HCT116 (cell line): ENCODE results near the gene SLC6A3. TPM values are rescaled to one million over a fixed set of nuclear protein-coding genes. Genes with fewer than 3 reads are reported as not detected.

Experiments used
- ATAC-seq: fragments of 200-7000 bp; cut with Tn5 transposase; 2 replicates; pipeline ENCODE4 v1.9.1; 2020; ENCODE audit warnings: mild to moderate bottlenecking, moderate library complexity
- BruUV-seq: library from RNA; stranded (reverse); fragments of 400-500 nt; replicated peaks from 2 replicates; lab custom pipeline; 2021; lab: Mats Ljungman, UMichigan
- CTCF ChIA-PET: fragments of 300-600 bp; sonication (Branson Sonifier 250); formaldehyde crosslinking; loops from one replicate; lab custom pipeline; 2021; ENCODE audit warnings: antibody characterized with exemption; lab: Charles Lee
- POLR2A ChIA-PET: fragments of 300-600, 350-600 bp; sonication (Branson Sonifier 250); formaldehyde crosslinking; loops from one replicate; lab custom pipeline; 2021; ENCODE audit warnings: antibody characterized with exemption; lab: Charles Lee
- RAD21 ChIA-PET, 2 experiments: fragments of 300-600 bp; sonication (Branson Sonifier 250); formaldehyde crosslinking; loops; one replicate each; lab custom pipeline; 2023; ENCODE audit warnings: low total read pairs in 2 of 2; ENCODE audit not compliant: uncharacterized antibody in 2 of 2, unreplicated experiment in 2 of 2, low non-redundant PET in 1 of 2; lab: Charles Lee
- DNase-seq: peaks from one replicate; pipeline ENCODE4 v3.0.0-alpha.2; 2010; ENCODE audit warnings: low read depth, low spot score
- H2AFZ ChIP-seq: fragments of 200-600 bp; shearing (Covaris generic), sonication (generic); 2 replicates; pipeline ENCODE4 v1.6.1; 2017; ENCODE audit warnings: low read depth, mixed run types, mixed read lengths, antibody characterized with exemption, low read length; ENCODE audit not compliant: poor library complexity, severe bottlenecking
- H3K27ac ChIP-seq: 2 replicates; pipeline ENCODE4 v1.5.1; 2012; ENCODE audit warnings: low read depth, low read length
- H3K27me3 ChIP-seq: fragments of 200-600 bp; sonication (generic); 2 replicates; pipeline ENCODE4 v1.6.1; 2016; ENCODE audit warnings: mixed run types, low read length, mixed read lengths; ENCODE audit not compliant: insufficient read depth
- H3K36me3 ChIP-seq, 2 experiments: fragments of 200-500 bp in 1 of 2; fragments of 200-600 bp in 1 of 2; sonication (Bioruptor generic) in 1 of 2; sonication (generic) in 1 of 2; 2 replicates each; pipeline versions ENCODE4 v1.5.1 to v1.6.1; 2014 to 2016; ENCODE audit warnings: low read length in 2 of 2, inconsistent platforms in 1 of 2, mixed read lengths in 1 of 2, mixed run types in 1 of 2; ENCODE audit not compliant: insufficient read depth in 2 of 2, control insufficient read depth in 1 of 2
- H3K4me1 ChIP-seq, 2 experiments: fragments of 200-600 bp in 1 of 2; sonication (generic) in 1 of 2; 2 replicates each; pipeline versions ENCODE4 v1.5.1 to v1.6.1; 2012 to 2017; ENCODE audit warnings: low read length in 2 of 2, inconsistent platforms in 1 of 2, mild to moderate bottlenecking in 1 of 2, mixed read lengths in 1 of 2, mixed run types in 1 of 2, moderate library complexity in 1 of 2; ENCODE audit not compliant: insufficient read depth in 2 of 2, control insufficient read depth in 1 of 2
- H3K4me2 ChIP-seq: fragments of 200-600 bp; sonication (generic); 2 replicates; pipeline ENCODE4 v1.6.1; 2017; ENCODE audit warnings: mixed run types, low read length, mixed read lengths
- H3K4me3 ChIP-seq, 2 experiments: fragments of 200-600 bp in 1 of 2; sonication (generic) in 1 of 2; replicated peaks in 1 of 2; 2 replicates each; pipeline ENCODE4 v1.5.1; 2011 to 2016; ENCODE audit warnings: low read length in 2 of 2, control low read depth in 1 of 2, low read depth in 1 of 2, mild to moderate bottlenecking in 1 of 2, mixed read lengths in 1 of 2, mixed run types in 1 of 2
- H3K79me2 ChIP-seq: fragments of 200-600 bp; sonication (generic); 2 replicates; pipeline ENCODE4 v1.6.1; 2017; ENCODE audit warnings: mild to moderate bottlenecking, mixed run types, low read length, moderate library complexity, mixed read lengths; ENCODE audit not compliant: insufficient read depth
- H3K9ac ChIP-seq: fragments of 200-600 bp; sonication (generic); 2 replicates; pipeline ENCODE4 v1.6.1; 2016; ENCODE audit warnings: low read length, mixed read lengths
- H3K9me2 ChIP-seq: fragments of 200-600 bp; sonication (generic), shearing (Covaris generic); 2 replicates; pipeline ENCODE4 v1.6.1; 2017; ENCODE audit warnings: mixed run types, mild to moderate bottlenecking, moderate library complexity; ENCODE audit not compliant: insufficient read depth
- H3K9me3 ChIP-seq, 2 experiments: fragments of 200-500 bp in 1 of 2; fragments of 200-600 bp in 1 of 2; sonication (Bioruptor generic) in 1 of 2; sonication (generic) in 1 of 2; 2 replicates each; pipeline ENCODE4 v1.6.1; 2014 to 2017; ENCODE audit warnings: low read length in 2 of 2, mixed read lengths in 2 of 2, inconsistent platforms in 1 of 2, low read depth in 1 of 2, mild to moderate bottlenecking in 1 of 2, mixed run types in 1 of 2, moderate library complexity in 1 of 2; ENCODE audit not compliant: control insufficient read depth in 1 of 2, insufficient read depth in 1 of 2
- H4K20me1 ChIP-seq: fragments of 200-600 bp; sonication (generic), shearing (Covaris generic); 2 replicates; pipeline ENCODE4 v1.6.1; 2017; ENCODE audit warnings: mixed run types, mild to moderate bottlenecking, moderate library complexity; ENCODE audit not compliant: insufficient read depth
- CBX3 ChIP-seq: IDR thresholded peaks from 2 replicates; pipeline ENCODE4 v1.6.1; 2012; ENCODE audit warnings: low read depth
- CEBPB ChIP-seq: IDR thresholded peaks from 2 replicates; pipeline ENCODE4 v1.6.1; 2012; ENCODE audit warnings: low read depth
- CTCF ChIP-seq, 3 experiments: fragments of 200-600 bp in 1 of 3; sonication (generic) in 1 of 3; IDR thresholded peaks in 2 of 3; conservative IDR thresholded peaks in 1 of 3; 2 replicates each; pipeline ENCODE4 v1.5.1; 2012 to 2017; ENCODE audit warnings: low read depth in 2 of 3, low read length in 2 of 3, antibody characterized with exemption in 1 of 3, borderline replicate concordance in 1 of 3, control low read depth in 1 of 3, mild to moderate bottlenecking in 1 of 3, mixed read lengths in 1 of 3, mixed run types in 1 of 3, moderate library complexity in 1 of 3; ENCODE audit not compliant: insufficient read depth in 1 of 3
- EGR1 ChIP-seq: IDR thresholded peaks from 2 replicates; pipeline ENCODE4 v1.6.1; 2012; ENCODE audit warnings: low read depth
- EZH2 ChIP-seq: fragments of 200-600 bp; sonication (generic); IDR thresholded peaks from 2 replicates; pipeline ENCODE4 v1.6.1; 2017; ENCODE audit warnings: antibody characterized with exemption, mixed run types
- EZH2phosphoT487 ChIP-seq: fragments of 200-600 bp; IDR thresholded peaks from 2 replicates; pipeline ENCODE4 v1.6.1; 2018; ENCODE audit warnings: antibody characterized with exemption, borderline replicate concordance
- FOSL1 ChIP-seq: IDR thresholded peaks from 2 replicates; pipeline ENCODE4 v1.6.1; 2012; ENCODE audit warnings: low read depth
- JUND ChIP-seq: IDR thresholded peaks from 2 replicates; pipeline ENCODE4 v1.6.1; 2012
- POLR2A ChIP-seq: IDR thresholded peaks from 2 replicates; pipeline ENCODE4 v1.7.0; 2011; ENCODE audit warnings: borderline replicate concordance; ENCODE audit not compliant: insufficient read depth, insufficient read length; ENCODE audit errors: extremely low read depth
- POLR2AphosphoS5 ChIP-seq: IDR thresholded peaks from 2 replicates; pipeline ENCODE4 v1.6.1; 2011; ENCODE audit warnings: mild to moderate bottlenecking, low read depth, low read length, moderate library complexity
- REST ChIP-seq: IDR thresholded peaks from 2 replicates; pipeline ENCODE4 v1.6.1; 2012; ENCODE audit warnings: low read depth
- SP1 ChIP-seq: IDR thresholded peaks from 2 replicates; pipeline ENCODE4 v1.6.1; 2012; ENCODE audit warnings: low read depth
- SRF ChIP-seq: IDR thresholded peaks from 2 replicates; pipeline ENCODE4 v1.6.1; 2012; ENCODE audit warnings: low read depth
- ZFX ChIP-seq: fragments of 450-650 bp; IDR thresholded peaks from 2 replicates; pipeline ENCODE4 v1.6.1; 2017
- intact Hi-C: fragments of 100-400 bp; cut with micrococcal nuclease; formaldehyde crosslinking; loops from 2 replicates; pipeline ENCODE4 v1.10.0; 2022
- total RNA-seq: library from RNA; stranded (reverse); gene quantifications from one replicate; pipeline ENCODE4 v1.2.1, GENCODE V29; 2021; ENCODE audit not compliant: unreplicated experiment
- TF ChIP-seq, protein P1 (sequence below): IDR thresholded peaks from 2 replicates; pipeline ENCODE4 v1.6.1; 2012
- TF ChIP-seq, protein P2 (sequence below): IDR thresholded peaks from 2 replicates; pipeline ENCODE4 v1.6.1; 2011; ENCODE audit warnings: mild to moderate bottlenecking, low read length, moderate library complexity; ENCODE audit not compliant: insufficient replicate concordance; ENCODE audit errors: extremely low read depth

Gene SLC6A3
- total RNA-seq, 1 experiment from 2014 or later = not detected

GRCh38 chr5:1484730-1485578, 39.7 kb upstream of the SLC6A3 start:
- BruUV-seq = no TSS peak
- Histone ChIP-seq H3K4me1 (no peaks in the 10 kb centered on the region), H3K27ac (no peak overlapping the region), H3K79me2 (no peaks in the 10 kb centered on the region; the same call in 1 of the 2 replicates), H3K27me3 (no peaks in the 10 kb centered on the region), H3K9me2 (no peaks in the 10 kb centered on the region), H3K4me3 (no peak overlapping the region), H3K4me2 (no peak overlapping the region), H3K9ac (no peak overlapping the region), H2AFZ (no peak overlapping the region), H3K9me3 (no peaks in the 10 kb centered on the region), H3K36me3 (peaks cover 4 to 15% of the 10 kb centered on the region in 2 experiments; a peak in 3 of 4 replicates), H4K20me1 (no peaks in the 10 kb centered on the region)
- ChIA-PET CTCF (no interaction called here), POLR2A (no interaction called here), RAD21 (no interaction called here)
- ATAC-seq (no peak), DNase-seq (no peak)
- intact Hi-C loops = no loop called here
- TF ChIP-seq SRF = no peak
- no peak for TF ChIP-seq POLR2A
- TF ChIP-seq CEBPB = no peak
- TF ChIP-seq POLR2AphosphoS5 = no peak
- no peak for TF ChIP-seq ZFX
- TF ChIP-seq REST = no peak
- TF ChIP-seq, protein P1, sequence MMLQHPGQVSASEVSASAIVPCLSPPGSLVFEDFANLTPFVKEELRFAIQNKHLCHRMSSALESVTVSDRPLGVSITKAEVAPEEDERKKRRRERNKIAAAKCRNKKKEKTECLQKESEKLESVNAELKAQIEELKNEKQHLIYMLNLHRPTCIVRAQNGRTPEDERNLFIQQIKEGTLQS = no peak
- TF ChIP-seq, protein P2, sequence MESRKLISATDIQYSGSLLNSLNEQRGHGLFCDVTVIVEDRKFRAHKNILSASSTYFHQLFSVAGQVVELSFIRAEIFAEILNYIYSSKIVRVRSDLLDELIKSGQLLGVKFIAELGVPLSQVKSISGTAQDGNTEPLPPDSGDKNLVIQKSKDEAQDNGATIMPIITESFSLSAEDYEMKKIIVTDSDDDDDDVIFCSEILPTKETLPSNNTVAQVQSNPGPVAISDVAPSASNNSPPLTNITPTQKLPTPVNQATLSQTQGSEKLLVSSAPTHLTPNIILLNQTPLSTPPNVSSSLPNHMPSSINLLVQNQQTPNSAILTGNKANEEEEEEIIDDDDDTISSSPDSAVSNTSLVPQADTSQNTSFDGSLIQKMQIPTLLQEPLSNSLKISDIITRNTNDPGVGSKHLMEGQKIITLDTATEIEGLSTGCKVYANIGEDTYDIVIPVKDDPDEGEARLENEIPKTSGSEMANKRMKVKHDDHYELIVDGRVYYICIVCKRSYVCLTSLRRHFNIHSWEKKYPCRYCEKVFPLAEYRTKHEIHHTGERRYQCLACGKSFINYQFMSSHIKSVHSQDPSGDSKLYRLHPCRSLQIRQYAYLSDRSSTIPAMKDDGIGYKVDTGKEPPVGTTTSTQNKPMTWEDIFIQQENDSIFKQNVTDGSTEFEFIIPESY = no peak
- TF ChIP-seq JUND = no peak
- no peak for TF ChIP-seq CBX3
- TF ChIP-seq FOSL1 = no peak
- no peak for TF ChIP-seq EZH2phosphoT487
- TF ChIP-seq CTCF (IDR thresholded peaks at IDR 0.05 in 2 of 3, conservative IDR thresholded peaks at IDR 0.05 in 1 of 3; ENCODE audit: borderline replicate concordance in 1 of 3, insufficient read depth in 1 of 3, low read depth in 2 of 3, low read length in 2 of 3) = no peak
- no peak for TF ChIP-seq EGR1
- TF ChIP-seq SP1 = no peak
- no peak for TF ChIP-seq EZH2
